ENCODE results near the gene PTPN3.
"Not testable (repeated sequence)": the region's sequence is repeated elsewhere in the genome, so short reads cannot be mapped to it uniquely, and the experiment has no call there.

The PTPN3 gene

GRCh38 chr9:109385499-109385898 is 112.6 kb downstream of the PTPN3 start:
- DNase-seq (ENCODE audit: low spot score): no peak

- no peak for DNase-seq (ENCODE audit: low spot score)
Measured at GRCh38 chr9:109383947-109384346, 114.2 kb downstream of the PTPN3 start.

- no peak for DNase-seq (ENCODE audit: low spot score)
Measured at GRCh38 chr9:109383356-109383755, 114.8 kb downstream of the PTPN3 start.

GRCh38 chr9:109382585-109382984 is 115.5 kb downstream of the PTPN3 start:
- DNase-seq (ENCODE audit: low spot score): no peak

- no peak for DNase-seq (ENCODE audit: low spot score)
Measured at GRCh38 chr9:109382182-109382581, 115.9 kb downstream of the PTPN3 start.

GRCh38 chr9:109381011-109381729 is 116.9 kb downstream of the PTPN3 start:
- DNase-seq (ENCODE audit: low spot score): no peak

GRCh38 chr9:109379513-109379912 is 118.6 kb downstream of the PTPN3 start:
- no peak for DNase-seq (ENCODE audit: low spot score)

GRCh38 chr9:109378316-109378715 is 119.8 kb downstream of the PTPN3 start:
- DNase-seq (ENCODE audit: low spot score): no peak

GRCh38 chr9:109372246-109372645 is 125.9 kb downstream of the PTPN3 start:
- DNase-seq (ENCODE audit: low spot score): no peak

GRCh38 chr9:109371374-109371773 is 126.7 kb downstream of the PTPN3 start:
- DNase-seq (ENCODE audit: low spot score): no peak

- no peak for DNase-seq (ENCODE audit: low spot score)
Measured at GRCh38 chr9:109369285-109369684, 128.8 kb downstream of the PTPN3 start.

GRCh38 chr9:109360771-109361170 is 137.3 kb downstream of the PTPN3 start:
- no peak for DNase-seq (ENCODE audit: low spot score)

- not testable (repeated sequence) for DNase-seq (ENCODE audit: low spot score)
Measured at GRCh38 chr9:109358968-109359603, 139.0 kb downstream of the PTPN3 start.

- DNase-seq (ENCODE audit: low spot score): no peak
Measured at GRCh38 chr9:109355564-109356297, 142.4 kb downstream of the PTPN3 start.

- DNase-seq (ENCODE audit: low spot score): no peak
Measured at GRCh38 chr9:109354190-109354589, 143.9 kb downstream of the PTPN3 start.

- no peak for DNase-seq (ENCODE audit: low spot score)
Measured at GRCh38 chr9:109351032-109351431, 147.1 kb downstream of the PTPN3 start.

GRCh38 chr9:109349421-109349846 is 148.7 kb downstream of the PTPN3 start:
- DNase-seq (ENCODE audit: low spot score): no peak

- no peak for DNase-seq (ENCODE audit: low spot score)
Measured at GRCh38 chr9:109346904-109347303, 151.2 kb downstream of the PTPN3 start.

GRCh38 chr9:109344866-109345265 is 153.2 kb downstream of the PTPN3 start:
- DNase-seq (ENCODE audit: low spot score): no peak

GRCh38 chr9:109342878-109343277 is 155.2 kb downstream of the PTPN3 start:
- no peak for DNase-seq (ENCODE audit: low spot score)

GRCh38 chr9:109341561-109341960 is 156.5 kb downstream of the PTPN3 start:
- DNase-seq (ENCODE audit: low spot score): no peak

- not testable (repeated sequence) for DNase-seq (ENCODE audit: low spot score)
Measured at GRCh38 chr9:109340979-109341378, 157.1 kb downstream of the PTPN3 start.

- no peak for DNase-seq (ENCODE audit: low spot score)
Measured at GRCh38 chr9:109336409-109336808, 161.7 kb downstream of the PTPN3 start.
